NOMO-1 (cell line): ENCODE results near the gene MOGAT2.
"Not testable (repeated sequence)": the region's sequence is repeated elsewhere in the genome, so short reads cannot be mapped to it uniquely, and the experiment has no call there.

Source experiments
- DNase-seq, 2 experiments: peaks; one replicate each; lab custom pipeline; 2025; ENCODE audit not compliant: unreplicated experiment in 2 of 2; lab: John Stamatoyannopoulos, UW

The MOGAT2 gene

GRCh38 chr11:75748729-75749273 lies 31.2 kb downstream of the MOGAT2 start:
- not testable (repeated sequence) for DNase-seq

GRCh38 chr11:75754933-75755332 lies 37.3 kb downstream of the MOGAT2 start:
- not testable (repeated sequence) for DNase-seq

- no peak for DNase-seq
These were observed 40.0 kb downstream of the MOGAT2 start for GRCh38 chr11:75757651-75758050.

GRCh38 chr11:75759832-75760231 lies 42.2 kb downstream of the MOGAT2 start:
- DNase-seq: no peak

GRCh38 chr11:75760243-75760642 lies 42.6 kb downstream of the MOGAT2 start:
- no peak for DNase-seq

- DNase-seq: no peak
These were observed 43.3 kb downstream of the MOGAT2 start for GRCh38 chr11:75760710-75761493.

- DNase-seq: no peak
These were observed 44.5 kb downstream of the MOGAT2 start for GRCh38 chr11:75762158-75762557.

GRCh38 chr11:75762885-75763284 lies 45.2 kb downstream of the MOGAT2 start:
- peak; percentile 67 to 68 for DNase-seq

- DNase-seq: no peak
These were observed 46.2 kb downstream of the MOGAT2 start for GRCh38 chr11:75763846-75764245.

GRCh38 chr11:75765116-75765515 lies 47.5 kb downstream of the MOGAT2 start:
- no peak for DNase-seq

GRCh38 chr11:75766443-75767227 lies 49.0 kb downstream of the MOGAT2 start:
- DNase-seq: no peak

GRCh38 chr11:75767228-75767572 lies 49.6 kb downstream of the MOGAT2 start:
- DNase-seq: no peak

GRCh38 chr11:75767793-75768111 lies 50.1 kb downstream of the MOGAT2 start:
- DNase-seq: no peak

- peak; percentile 73 to 89 for DNase-seq
These were observed 50.7 kb downstream of the MOGAT2 start, which contains the start of gene DGAT2 for GRCh38 chr11:75768112-75768908. Gene DGAT2 (plus strand): TSS chr11:75768778. CDS start chr11:75768992, 214 bp downstream.

GRCh38 chr11:75768909-75769771 lies 51.5 kb downstream of the MOGAT2 start:
- DNase-seq: no peak

- DNase-seq: peak in 1 of 2 experiments; percentile 6
These were observed 52.5 kb downstream of the MOGAT2 start for GRCh38 chr11:75770102-75770501.

GRCh38 chr11:75771646-75772410 lies 54.2 kb downstream of the MOGAT2 start:
- DNase-seq: peak; percentile 86 to 90

- peak; percentile 68 to 81 for DNase-seq
These were observed 56.1 kb downstream of the MOGAT2 start for GRCh38 chr11:75773595-75774353.

GRCh38 chr11:75775056-75775455 lies 57.4 kb downstream of the MOGAT2 start:
- DNase-seq: no peak
